B cell (primary cell): Measurements from ENCODE around the gene STARD10. TPM values are rescaled to one million over a fixed set of nuclear protein-coding genes. Genes with fewer than 3 reads are reported as not detected.

Experiments used
- ATAC-seq: fragments of 200-7000 bp; cut with Tn5 transposase; one replicate; pipeline ENCODE4 v1.10.0; 2021; ENCODE audit warnings: low read depth, mild to moderate bottlenecking, moderate number of reproducible peaks, moderate library complexity
- CTCF ChIA-PET: fragments of 350-600 bp; sonication (Branson Sonifier 250); formaldehyde crosslinking; loops from one replicate; lab custom pipeline; 2021; ENCODE audit warnings: antibody characterized with exemption, inconsistent platforms; lab: Charles Lee
- POLR2A ChIA-PET: fragments of 350-600 bp; sonication (Branson Sonifier 250); formaldehyde crosslinking; loops from one replicate; lab custom pipeline; 2021; ENCODE audit warnings: antibody characterized with exemption; lab: Charles Lee
- DNase-seq: peaks from one replicate; pipeline ENCODE4 v3.0.0; 2013
- H2AFZ ChIP-seq: 2 replicates; pipeline ENCODE4 v1.6.1; 2012; ENCODE audit warnings: mild to moderate bottlenecking, low read depth, low read length; ENCODE audit not compliant: insufficient read depth, poor library complexity, severe bottlenecking
- H3K27ac ChIP-seq, 2 donors: 1 replicate in 1 of 2; 2 replicates in 1 of 2; pipeline ENCODE4 v1.5.1; 2012 to 2013; ENCODE audit warnings: low read length in 2 of 2, mild to moderate bottlenecking in 2 of 2, moderate library complexity in 1 of 2
- H3K27me3 ChIP-seq, 4 experiments: fragments of 200-600 bp in 1 of 4; sonication (generic) in 1 of 4; replicated peaks in 1 of 4; 1 replicate in 2 of 4; 2 replicates in 2 of 4; pipeline versions ENCODE4 v1.6.1 to v1.7.0; 2013 to 2016; ENCODE audit warnings: low read length in 3 of 4, mild to moderate bottlenecking in 2 of 4, mixed read lengths in 1 of 4, moderate library complexity in 1 of 4; ENCODE audit not compliant: insufficient read depth in 4 of 4, control insufficient read depth in 3 of 4; ENCODE audit errors: control extremely low read depth in 1 of 4
- H3K36me3 ChIP-seq, 2 experiments: replicated peaks in 1 of 2; 1 replicate in 1 of 2; 2 replicates in 1 of 2; pipeline versions ENCODE4 v1.6.1 to v1.7.1; 2013; ENCODE audit warnings: low read length in 1 of 2; ENCODE audit not compliant: insufficient read depth in 2 of 2, control insufficient read depth in 1 of 2; ENCODE audit errors: control extremely low read depth in 1 of 2, extremely low read depth in 1 of 2
- H3K4me1 ChIP-seq, 2 donors: fragments of 200-600 bp in 1 of 2; sonication (generic) in 1 of 2; 1 replicate in 1 of 2; 2 replicates in 1 of 2; pipeline versions ENCODE4 v1.5.1 to v1.6.1; 2013 to 2017; ENCODE audit warnings: low read length in 2 of 2; ENCODE audit not compliant: control insufficient read depth in 2 of 2, insufficient read depth in 2 of 2
- H3K4me2 ChIP-seq: replicated peaks from 2 replicates; pipeline ENCODE3; 2012; ENCODE audit warnings: mild to moderate bottlenecking, low read depth, low read length; ENCODE audit not compliant: poor library complexity, severe bottlenecking
- H3K4me3 ChIP-seq, 5 experiments: fragments of 200-600 bp in 1 of 5; sonication (generic) in 1 of 5; 1 replicate in 3 of 5; 2 replicates in 2 of 5; pipeline versions ENCODE4 v1.5.1 to v1.7.0; 2011 to 2016; ENCODE audit warnings: low read length in 4 of 5, mild to moderate bottlenecking in 4 of 5, low read depth in 2 of 5, control low read depth in 1 of 5, moderate library complexity in 1 of 5; ENCODE audit not compliant: insufficient read depth in 1 of 5; ENCODE audit errors: control extremely low read depth in 1 of 5, extremely low read depth in 1 of 5
- H3K79me2 ChIP-seq: fragments of 200-600 bp; sonication (generic); one replicate; pipeline ENCODE4 v1.6.0; 2016; ENCODE audit warnings: low read length; ENCODE audit not compliant: control insufficient read depth, insufficient read depth
- H3K9ac ChIP-seq: fragments of 200-600 bp; sonication (generic); 2 replicates; pipeline ENCODE4 v1.6.1; 2017; ENCODE audit warnings: mild to moderate bottlenecking, low read length, moderate library complexity
- H3K9me3 ChIP-seq, 3 donors: one replicate each; pipeline versions ENCODE4 v1.6.1 to v1.7.1; 2013; ENCODE audit warnings: low read length in 2 of 3; ENCODE audit not compliant: control insufficient read depth in 2 of 3, insufficient read depth in 1 of 3; ENCODE audit errors: control extremely low read depth in 1 of 3
- H4K20me1 ChIP-seq: 2 replicates; pipeline ENCODE4 v1.6.0; 2012; ENCODE audit warnings: mild to moderate bottlenecking, low read length; ENCODE audit not compliant: insufficient read depth, control insufficient read depth, poor library complexity, severe bottlenecking
- H3K27ac Mint-ChIP-seq: one replicate; pipeline ENCODE4 v1.8.0; 2021; ENCODE audit warnings: mixed read lengths
- H3K27me3 Mint-ChIP-seq: one replicate; pipeline ENCODE4 v1.8.0; 2021; ENCODE audit warnings: mixed read lengths
- H3K4me1 Mint-ChIP-seq: one replicate; pipeline ENCODE4 v1.8.0; 2021; ENCODE audit warnings: mixed read lengths
- H3K4me3 Mint-ChIP-seq: one replicate; pipeline ENCODE4 v1.8.0; 2021; ENCODE audit warnings: mixed read lengths
- H3K9me3 Mint-ChIP-seq: one replicate; pipeline ENCODE4 v1.8.0; 2022; ENCODE audit warnings: mixed read lengths; ENCODE audit not compliant: insufficient read depth
- EZH2 ChIP-seq: IDR thresholded peaks from 2 replicates; pipeline ENCODE4 v1.6.1; 2012; ENCODE audit warnings: borderline replicate concordance, low read depth, mild to moderate bottlenecking, moderate library complexity, low read length; ENCODE audit not compliant: insufficient read depth, poor library complexity, severe bottlenecking
- WGBS: methylation state at CpG from one replicate; pipeline ENCODE4 v1.1.5; 2013; ENCODE audit warnings: missing lambda C conversion rate; ENCODE audit not compliant: insufficient coverage; 5-methylcytosine and 5-hydroxymethylcytosine counted together
- intact Hi-C: fragments of 100-400 bp; cut with micrococcal nuclease; formaldehyde crosslinking; loops from one replicate; pipeline ENCODE4 v1.10.0; 2022
- polyA plus RNA-seq: library from polyadenylated mRNA; depleted of rRNA; stranded (reverse); fragments of >200 nt; gene quantifications from 2 replicates; pipeline ENCODE4 v1.2.3, GENCODE V29; 2012
- total RNA-seq, 2 donors: library from RNA; stranded (reverse); fragments of 120-200 nt in 1 of 2; gene quantifications; 1 replicate in 1 of 2; 2 replicates in 1 of 2; pipeline versions ENCODE4 v1.2.3 to v1.2.4, GENCODE V29; 2013 to 2022
- TF ChIP-seq, protein P1 (sequence below): fragments of 200-600 bp; IDR thresholded peaks from one replicate; pipeline ENCODE4 v1.8.0; 2022; ENCODE audit warnings: antibody characterized with exemption, mild to moderate bottlenecking

The STARD10 gene
- total and polyA plus RNA-seq, 2 donors (not counting 1 experiment from before 2014, with no cell fraction given), result 37.5 to 39.2 TPM

GRCh38 chr11:72832301-72833082 is 38.6 kb upstream of the STARD10 start:
- Histone ChIP-seq H3K79me2 (no peaks in the 10 kb centered on the region), H3K9me3 (no peaks in the 10 kb centered on the region), H3K27me3 (no peaks in the 10 kb centered on the region), H4K20me1 (peaks cover 15% of the 10 kb centered on the region), H3K36me3 (peaks cover 0 to 80% of the 10 kb centered on the region in 2 experiments), H3K27ac (peak overlapping the region; percentile 22 to 38), H3K4me2 (no peak overlapping the region), H3K9ac (no peak overlapping the region), H3K4me1 (peaks cover 0 to 14% of the 10 kb centered on the region in 2 donors), H2AFZ (no peak overlapping the region), H3K4me3 (no peak overlapping the region)
- Mint-ChIP-seq H3K4me1 (peaks cover 19% of the 10 kb centered on the region), H3K4me3 (no peak overlapping the region), H3K27me3 (no peaks in the 10 kb centered on the region), H3K27ac (peak overlapping the region; percentile 86), H3K9me3 (no peaks in the 10 kb centered on the region)
- TF ChIP-seq, protein P1, sequence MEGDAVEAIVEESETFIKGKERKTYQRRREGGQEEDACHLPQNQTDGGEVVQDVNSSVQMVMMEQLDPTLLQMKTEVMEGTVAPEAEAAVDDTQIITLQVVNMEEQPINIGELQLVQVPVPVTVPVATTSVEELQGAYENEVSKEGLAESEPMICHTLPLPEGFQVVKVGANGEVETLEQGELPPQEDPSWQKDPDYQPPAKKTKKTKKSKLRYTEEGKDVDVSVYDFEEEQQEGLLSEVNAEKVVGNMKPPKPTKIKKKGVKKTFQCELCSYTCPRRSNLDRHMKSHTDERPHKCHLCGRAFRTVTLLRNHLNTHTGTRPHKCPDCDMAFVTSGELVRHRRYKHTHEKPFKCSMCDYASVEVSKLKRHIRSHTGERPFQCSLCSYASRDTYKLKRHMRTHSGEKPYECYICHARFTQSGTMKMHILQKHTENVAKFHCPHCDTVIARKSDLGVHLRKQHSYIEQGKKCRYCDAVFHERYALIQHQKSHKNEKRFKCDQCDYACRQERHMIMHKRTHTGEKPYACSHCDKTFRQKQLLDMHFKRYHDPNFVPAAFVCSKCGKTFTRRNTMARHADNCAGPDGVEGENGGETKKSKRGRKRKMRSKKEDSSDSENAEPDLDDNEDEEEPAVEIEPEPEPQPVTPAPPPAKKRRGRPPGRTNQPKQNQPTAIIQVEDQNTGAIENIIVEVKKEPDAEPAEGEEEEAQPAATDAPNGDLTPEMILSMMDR, result no peak
- TF ChIP-seq EZH2, result no peak
- ATAC-seq, result no peak
- ChIA-PET POLR2A (interaction anchor here (0.6 to 1.7 kb wide), 4 partner anchors 10 to 345 kb away, joined by 3 to 5 read pairs (median 4); no protein-coding TSS in a partner anchor), CTCF (interaction anchor here (0.6 to 9.3 kb wide), 25 partner anchors 8 to 457 kb away, joined by 3 to 126 read pairs (median 5); partner anchors contain the start of gene STARD10)
- DNase-seq, result no peak
- intact Hi-C loops, result no loop called here
- WGBS, result 95% methylated on average over 7 of the region's 9 CpGs
